Measurements from ENCODE around the gene M1AP.

Gene M1AP

GRCh38 chr2:74658516-74658915 lies 10.4 kb upstream of the M1AP start:
- H3K4me3 ChIP-seq (ENCODE audit: control insufficient read depth, low read depth, low read length): no peak overlapping the region
- no peak for TF ChIP-seq CTCF (conservative IDR thresholded peaks at IDR 0.05; ENCODE audit: control insufficient read depth, insufficient read depth, low read depth, low read length)
- peak; percentile 92 for DNase-seq (ENCODE audit: low read depth)

GRCh38 chr2:74655579-74655978 lies 7.4 kb upstream of the M1AP start:
- TF ChIP-seq CTCF (conservative IDR thresholded peaks at IDR 0.05; ENCODE audit: control insufficient read depth, insufficient read depth, low read depth, low read length): no peak
- H3K4me3 ChIP-seq (ENCODE audit: control insufficient read depth, low read depth, low read length): no peak overlapping the region
- DNase-seq (ENCODE audit: low read depth): no peak

- peak within 1 kb of the TSS; percentile 62 for H3K4me3 ChIP-seq (ENCODE audit: control insufficient read depth, low read depth, low read length)
- peak; percentile 87 for DNase-seq (ENCODE audit: low read depth)
- no peak for TF ChIP-seq CTCF (conservative IDR thresholded peaks at IDR 0.05; ENCODE audit: control insufficient read depth, insufficient read depth, low read depth, low read length)
These were observed 6.1 kb upstream of the M1AP start, which contains the start of gene SEMA4F for GRCh38 chr2:74653985-74654882. Gene SEMA4F (plus strand): TSS chr2:74654247. CDS start chr2:74654377, 130 bp downstream.

GRCh38 chr2:74653589-74653984 lies 5.5 kb upstream of the M1AP start:
- DNase-seq (ENCODE audit: low read depth): no peak
- TF ChIP-seq CTCF (conservative IDR thresholded peaks at IDR 0.05; ENCODE audit: control insufficient read depth, insufficient read depth, low read depth, low read length): no peak
- H3K4me3 ChIP-seq (ENCODE audit: control insufficient read depth, low read depth, low read length): peak overlapping the region; percentile 62

GRCh38 chr2:74646834-74647482 lies 1.2 kb downstream of the M1AP start:
- no peak for TF ChIP-seq CTCF (conservative IDR thresholded peaks at IDR 0.05; ENCODE audit: control insufficient read depth, insufficient read depth, low read depth, low read length)
- DNase-seq (ENCODE audit: low read depth): no peak
- H3K4me3 ChIP-seq (ENCODE audit: control insufficient read depth, low read depth, low read length): no peak overlapping the region

- H3K4me3 ChIP-seq (ENCODE audit: control insufficient read depth, low read depth, low read length): no peak overlapping the region
- no peak for DNase-seq (ENCODE audit: low read depth)
- no peak for TF ChIP-seq CTCF (conservative IDR thresholded peaks at IDR 0.05; ENCODE audit: control insufficient read depth, insufficient read depth, low read depth, low read length)
These were observed 1.9 kb downstream of the M1AP start for GRCh38 chr2:74646201-74646600.
